ENCODE results near the gene ZDHHC3.

- TF ChIP-seq, protein P1, sequence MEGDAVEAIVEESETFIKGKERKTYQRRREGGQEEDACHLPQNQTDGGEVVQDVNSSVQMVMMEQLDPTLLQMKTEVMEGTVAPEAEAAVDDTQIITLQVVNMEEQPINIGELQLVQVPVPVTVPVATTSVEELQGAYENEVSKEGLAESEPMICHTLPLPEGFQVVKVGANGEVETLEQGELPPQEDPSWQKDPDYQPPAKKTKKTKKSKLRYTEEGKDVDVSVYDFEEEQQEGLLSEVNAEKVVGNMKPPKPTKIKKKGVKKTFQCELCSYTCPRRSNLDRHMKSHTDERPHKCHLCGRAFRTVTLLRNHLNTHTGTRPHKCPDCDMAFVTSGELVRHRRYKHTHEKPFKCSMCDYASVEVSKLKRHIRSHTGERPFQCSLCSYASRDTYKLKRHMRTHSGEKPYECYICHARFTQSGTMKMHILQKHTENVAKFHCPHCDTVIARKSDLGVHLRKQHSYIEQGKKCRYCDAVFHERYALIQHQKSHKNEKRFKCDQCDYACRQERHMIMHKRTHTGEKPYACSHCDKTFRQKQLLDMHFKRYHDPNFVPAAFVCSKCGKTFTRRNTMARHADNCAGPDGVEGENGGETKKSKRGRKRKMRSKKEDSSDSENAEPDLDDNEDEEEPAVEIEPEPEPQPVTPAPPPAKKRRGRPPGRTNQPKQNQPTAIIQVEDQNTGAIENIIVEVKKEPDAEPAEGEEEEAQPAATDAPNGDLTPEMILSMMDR (IDR thresholded peaks at IDR 0.05) = no peak
- TF ChIP-seq POLR2A (IDR thresholded peaks at IDR 0.05) (no peak), POLR2AphosphoS5 (IDR thresholded peaks at IDR 0.05) (no peak)
Measured at GRCh38 chr3:44907612-44908011, 68.4 kb downstream of the ZDHHC3 start.

All from breast epithelium (tissue), 3 donors.